Left forelimb (tissue), 1 donor: Measurements from ENCODE around the gene COA8.
A peak's percentile ranks its signal among the peaks of the same experiment; 100 is the strongest.

Experiments used
- DNase-seq: peaks from one replicate; pipeline ENCODE4 v3.0.0-alpha.2; 2018; ENCODE audit warnings: low spot score

COA8 gene

GRCh38 chr14:103548463-103549351 is 14.1 kb upstream of the COA8 start:
- no peak for DNase-seq

DNA sequence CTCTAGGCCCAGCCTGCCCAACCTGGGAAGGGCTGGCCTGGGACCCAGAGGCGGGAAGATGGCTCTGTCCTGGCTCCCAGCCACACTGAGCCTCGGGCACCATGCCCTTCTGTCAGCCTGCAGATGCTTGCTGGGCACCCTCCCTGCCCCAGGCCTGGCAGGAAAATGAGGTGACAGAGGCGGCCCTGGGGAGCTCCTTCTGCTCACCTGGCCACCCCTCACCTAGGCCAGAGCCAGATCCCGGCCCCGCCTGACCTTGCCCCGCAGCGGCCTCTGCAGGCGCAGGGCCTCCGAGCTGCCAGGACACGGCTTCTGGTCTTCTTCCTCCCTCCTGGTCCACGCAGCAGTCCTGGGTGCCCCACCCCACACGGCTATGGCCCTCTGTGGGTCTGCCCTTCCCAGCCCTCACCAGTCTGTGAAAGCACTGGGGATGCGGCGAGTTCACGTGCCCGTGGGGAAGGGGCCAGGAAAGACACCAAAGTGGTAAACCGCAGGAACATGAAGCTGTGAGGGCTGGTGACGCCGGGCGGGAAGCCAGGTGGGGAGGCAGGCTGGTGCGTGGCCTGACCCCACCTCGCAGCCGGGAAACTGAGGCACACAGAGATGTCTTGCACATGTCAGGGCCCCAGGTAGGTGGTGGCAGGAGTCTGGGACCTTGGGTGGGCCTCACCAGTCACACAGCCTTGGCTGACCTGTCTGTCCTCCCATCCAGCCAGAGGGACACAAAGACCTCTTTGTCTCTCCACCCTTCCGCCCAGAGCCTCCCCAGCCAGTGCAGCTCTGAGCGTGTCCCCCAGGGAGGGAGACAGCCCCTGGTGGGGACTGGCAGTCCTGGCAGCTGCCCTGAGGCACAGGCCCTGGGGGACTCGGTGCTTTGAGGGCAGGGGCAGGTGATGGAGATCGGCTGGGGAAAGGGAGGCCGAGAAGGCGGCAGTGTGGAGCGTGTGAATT is 13.1 kb upstream of the COA8 start:
- DNase-seq: peak; percentile 66

- DNase-seq: peak; percentile 66
Measured at GRCh38 chr14:103550451-103551337, 12.1 kb upstream of the COA8 start.

DNA sequence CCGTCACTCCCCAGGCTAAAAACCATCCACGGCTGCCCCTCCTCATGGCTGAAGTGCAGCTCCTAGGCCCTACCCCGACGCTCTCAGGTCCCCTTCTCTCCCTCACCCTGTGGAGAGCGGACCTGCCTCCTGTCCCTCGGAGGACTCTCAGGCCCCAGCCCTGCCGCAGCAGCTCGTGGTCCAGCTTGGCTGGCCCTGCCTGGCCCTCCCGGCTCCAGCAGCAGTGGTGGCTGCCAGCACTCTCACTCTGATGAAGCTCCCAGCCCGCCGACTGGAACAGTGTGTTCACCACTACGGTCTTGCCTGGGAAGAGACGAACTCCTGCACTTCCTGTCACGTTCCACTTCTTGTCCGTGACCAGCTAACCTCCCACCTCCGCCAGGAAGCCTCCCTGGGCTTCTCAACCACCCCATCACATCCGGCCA is 11.4 kb upstream of the COA8 start:
- peak; percentile 64 for DNase-seq

DNA sequence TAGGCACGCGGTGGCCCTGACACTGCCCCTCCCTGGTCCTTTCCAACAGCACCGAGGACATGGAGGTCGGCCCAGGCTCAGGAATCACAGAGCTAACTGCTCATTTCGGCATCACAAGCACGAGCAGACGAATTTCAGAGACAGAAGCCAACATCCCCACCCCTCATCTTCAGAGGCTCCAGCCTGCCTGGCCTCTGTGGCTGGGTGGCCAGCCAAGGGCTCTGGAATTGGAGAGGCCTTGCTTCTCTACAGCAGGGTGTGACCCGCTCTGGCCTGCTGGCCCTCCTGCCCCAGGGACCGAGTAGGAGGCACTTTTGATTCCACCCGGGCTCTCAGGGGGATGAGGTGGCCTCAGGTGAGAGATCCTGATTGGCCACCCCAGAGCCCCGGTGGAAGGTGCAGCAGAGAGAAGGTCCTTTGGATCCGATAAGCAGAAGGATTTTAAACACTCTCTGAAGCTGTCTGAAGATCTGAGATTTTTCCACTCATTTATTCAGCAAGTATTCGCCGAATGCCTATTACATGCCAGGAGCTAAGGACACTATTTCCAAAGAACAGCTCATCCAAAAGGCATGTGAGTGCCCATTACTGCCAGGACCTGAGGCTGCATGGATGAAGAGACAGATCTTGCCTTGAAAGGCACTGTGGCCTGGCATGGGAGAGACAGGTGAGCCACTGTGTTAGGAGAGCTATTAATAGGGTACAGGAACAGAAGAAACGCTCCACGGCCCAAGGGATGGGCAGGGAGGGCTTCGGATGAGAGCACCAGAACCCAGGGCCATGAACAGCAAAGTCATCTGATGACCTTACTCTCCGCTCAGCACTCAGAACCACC is 10.5 kb upstream of the COA8 start:
- DNase-seq: peak; percentile 75

- no peak for DNase-seq
Measured at GRCh38 chr14:103552846-103553210, 9.9 kb upstream of the COA8 start.

DNA sequence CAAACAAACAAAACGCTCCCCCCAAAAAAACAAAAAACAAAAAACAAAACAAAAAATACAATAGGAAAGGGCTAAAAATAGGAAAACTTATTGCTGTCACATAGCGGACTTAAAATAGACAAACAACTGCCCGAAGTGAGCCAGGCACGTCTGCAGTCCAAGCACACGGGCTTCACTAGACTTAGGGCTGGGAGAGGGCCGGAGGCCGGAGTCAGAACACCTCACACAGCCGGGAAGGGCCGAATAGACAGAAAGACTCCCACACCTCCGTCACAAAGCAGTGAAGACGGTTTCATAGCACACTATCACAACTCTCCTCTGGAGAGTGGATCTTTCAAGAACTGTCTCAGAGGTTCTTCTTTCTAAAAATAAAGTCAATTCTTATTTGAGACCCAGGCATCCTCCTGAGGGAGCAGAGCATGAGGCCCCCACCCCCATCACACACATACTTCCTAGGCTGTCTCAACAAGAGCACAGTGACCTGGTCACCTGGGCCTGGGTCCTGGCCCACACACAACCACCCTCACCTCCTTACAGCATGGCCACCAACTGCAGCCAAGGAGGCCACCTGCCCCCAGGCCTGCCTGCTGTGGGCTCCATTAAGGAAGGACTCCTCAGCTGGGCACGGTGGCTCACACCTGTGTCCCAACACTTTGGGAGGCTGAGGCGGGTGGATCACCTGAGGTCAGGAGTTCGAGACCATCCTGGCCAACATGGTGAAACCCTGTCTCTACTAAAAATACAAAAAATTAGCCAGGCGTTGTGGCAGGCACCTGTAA is 7.0 kb upstream of the COA8 start:
- no peak for DNase-seq

DNA sequence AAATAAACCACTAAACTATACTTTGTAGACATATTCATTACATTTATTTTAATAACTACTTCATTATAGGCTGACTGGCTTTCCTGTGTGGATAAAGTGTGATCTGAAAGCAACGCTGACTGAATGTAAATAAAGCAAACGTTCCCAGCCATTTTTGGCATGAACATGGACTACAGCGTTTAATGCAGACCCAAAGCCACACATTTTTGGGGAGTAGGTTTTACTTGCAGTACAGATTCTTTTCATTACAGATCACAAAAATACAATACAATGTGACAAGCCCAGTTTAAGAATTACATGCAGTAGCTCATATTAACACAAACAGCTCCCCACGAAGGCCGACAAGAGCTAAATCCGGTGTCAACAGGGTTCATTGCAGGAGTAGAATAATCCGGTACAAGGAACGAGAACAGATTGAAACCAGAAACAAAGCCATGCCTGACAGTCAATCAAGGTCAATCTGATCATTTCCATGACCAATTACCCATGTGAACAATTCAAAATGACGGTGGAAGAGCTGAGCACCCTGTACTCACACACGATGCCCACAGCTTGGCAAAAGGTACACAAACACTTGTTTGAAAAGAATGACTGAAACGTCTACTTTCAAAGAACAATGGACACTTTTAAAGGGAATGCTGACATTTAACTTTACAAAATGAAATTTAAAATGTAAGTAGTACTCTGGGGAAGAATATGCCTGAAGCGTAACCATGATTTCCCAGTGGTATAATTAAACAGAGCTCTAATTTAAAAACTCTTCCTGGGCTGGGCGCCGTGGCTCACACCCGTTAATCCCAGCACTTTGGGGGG is 5.6 kb upstream of the COA8 start:
- DNase-seq: no peak

DNA sequence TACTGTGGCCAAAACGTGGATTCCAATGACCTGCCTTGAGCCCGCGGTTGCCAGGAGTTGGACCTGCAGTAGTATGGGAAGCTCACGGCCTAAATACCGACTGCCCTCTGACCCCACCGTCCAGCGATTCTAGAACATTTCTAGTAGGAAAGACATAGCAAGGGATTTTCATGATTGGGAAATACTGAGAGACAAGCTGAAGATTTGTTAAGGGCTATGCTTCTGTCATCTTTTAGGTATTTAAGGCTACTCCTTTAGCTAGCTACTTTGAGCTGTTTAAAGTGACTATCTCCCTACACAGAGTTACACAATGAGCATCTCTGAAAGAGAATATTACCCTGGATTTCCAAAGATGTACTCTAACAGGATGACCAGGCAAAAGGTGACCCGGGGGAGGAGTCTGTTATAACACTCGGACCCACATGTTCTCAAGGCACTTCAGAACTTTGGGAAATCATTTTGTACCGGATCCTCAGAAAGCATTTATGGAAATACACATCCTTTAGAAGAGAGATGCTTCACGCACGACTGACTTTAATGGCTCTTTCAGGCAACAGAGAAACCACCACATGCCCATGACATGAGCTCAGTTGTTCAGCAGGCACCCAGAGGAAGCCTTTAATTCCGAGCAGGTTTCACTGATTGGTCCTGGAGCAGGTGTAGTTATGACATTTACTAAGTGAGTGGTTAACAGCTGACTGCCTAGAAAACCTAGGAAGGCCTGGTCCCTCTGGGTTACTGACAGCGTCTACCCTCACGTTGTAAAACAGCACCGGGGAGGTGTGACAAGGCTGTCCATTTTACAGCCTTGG is 4.5 kb upstream of the COA8 start:
- no peak for DNase-seq

DNA sequence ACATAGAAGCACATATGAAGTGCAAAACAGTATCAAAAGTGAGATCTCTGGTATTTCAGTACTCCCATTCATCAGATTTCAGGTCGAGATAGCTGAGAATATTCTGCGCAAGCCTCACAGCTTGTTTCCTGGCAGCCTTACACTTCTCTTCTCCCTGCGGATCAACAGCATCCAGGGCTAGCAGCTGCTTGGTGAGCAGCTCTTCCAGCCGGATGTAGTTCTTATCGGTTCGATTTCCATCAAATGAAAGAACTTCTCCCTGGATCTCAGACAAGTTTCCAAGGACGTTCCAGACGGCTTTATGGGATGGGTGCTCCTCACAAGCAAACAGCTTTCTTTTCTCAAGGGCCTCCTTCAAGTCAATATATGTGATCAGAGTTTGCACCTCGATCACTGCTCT is 3.0 kb upstream of the COA8 start:
- no peak for DNase-seq

- no peak for DNase-seq
Measured at GRCh38 chr14:103560691-103561090, 2.1 kb upstream of the COA8 start.

DNA sequence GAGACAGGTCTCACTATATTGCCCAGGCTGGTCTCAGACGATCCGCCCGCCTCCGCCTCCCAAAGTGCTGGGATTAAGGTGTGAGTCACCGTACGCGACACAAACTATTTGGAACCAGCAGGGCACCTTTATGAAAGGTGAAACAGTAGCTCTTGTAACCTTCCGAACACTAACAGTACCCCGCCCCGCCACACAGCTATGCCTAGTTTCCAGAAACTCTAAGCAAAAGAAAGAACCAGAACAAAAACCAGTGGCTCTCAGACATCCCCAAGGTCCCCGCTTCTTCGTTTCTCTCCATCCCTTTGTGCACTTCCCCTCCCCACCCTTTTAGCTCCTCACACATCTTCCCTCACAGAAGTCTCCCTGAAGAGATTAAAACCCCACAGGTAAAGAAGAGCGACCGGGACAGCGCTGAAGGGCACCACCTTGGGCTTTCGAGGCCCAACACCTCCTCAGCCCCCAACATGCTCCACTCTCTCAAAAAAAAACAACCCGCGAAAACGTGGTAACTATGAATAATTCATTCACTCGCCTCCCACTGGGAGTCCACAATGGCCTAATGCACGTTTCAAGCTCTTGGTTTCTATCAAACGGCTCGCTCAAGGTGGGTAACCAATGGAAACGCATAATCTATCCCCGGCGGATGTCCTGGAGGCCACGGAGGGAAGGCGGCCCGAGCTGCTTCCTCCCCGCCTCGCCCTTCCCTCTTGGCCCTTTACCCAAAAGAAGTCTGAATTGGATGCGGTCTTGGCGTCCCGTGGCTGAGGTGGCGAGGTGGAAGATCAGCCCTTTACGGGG is 1.2 kb upstream of the COA8 start:
- DNase-seq: no peak

- no peak for DNase-seq
Measured at GRCh38 chr14:103562179-103562428, 656 bp upstream of the COA8 start.

GRCh38 chr14:103563226-103563620 is 463 bp downstream of the COA8 start:
- DNase-seq: no peak

DNA sequence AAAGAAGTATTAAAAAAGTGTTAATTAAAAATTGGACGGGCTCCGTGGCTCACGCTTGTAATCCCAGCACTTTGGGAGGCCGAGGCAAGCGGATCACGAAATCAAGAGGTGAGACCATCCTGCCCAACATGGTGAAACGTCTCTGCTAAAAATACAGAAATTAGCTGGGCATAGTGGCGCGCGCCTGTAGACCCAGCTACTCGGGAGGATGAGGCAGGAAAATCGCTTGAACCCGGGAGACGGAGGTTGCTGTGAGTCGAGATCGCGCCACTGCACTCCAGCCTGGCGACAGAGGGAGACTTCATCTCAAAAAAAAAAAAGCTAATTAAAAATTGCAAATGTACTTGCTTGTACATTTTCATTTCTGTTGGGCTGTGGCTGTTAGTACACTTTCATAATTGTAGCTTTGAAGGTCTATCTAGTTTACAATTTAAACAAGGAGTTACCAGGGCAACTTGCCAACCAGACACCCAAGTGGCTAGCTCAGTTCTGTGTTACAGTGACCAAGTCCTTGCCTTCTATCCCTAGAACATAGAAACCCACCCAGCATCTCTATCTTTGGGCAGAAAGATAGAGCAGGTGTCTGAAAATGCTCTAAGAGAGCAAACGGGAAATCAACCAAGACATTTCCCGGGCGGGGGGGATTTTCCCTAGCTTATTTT is 1.2 kb downstream of the COA8 start:
- DNase-seq: no peak

- DNase-seq: no peak
Measured at GRCh38 chr14:103568952-103569351, 6.2 kb downstream of the COA8 start.

DNA sequence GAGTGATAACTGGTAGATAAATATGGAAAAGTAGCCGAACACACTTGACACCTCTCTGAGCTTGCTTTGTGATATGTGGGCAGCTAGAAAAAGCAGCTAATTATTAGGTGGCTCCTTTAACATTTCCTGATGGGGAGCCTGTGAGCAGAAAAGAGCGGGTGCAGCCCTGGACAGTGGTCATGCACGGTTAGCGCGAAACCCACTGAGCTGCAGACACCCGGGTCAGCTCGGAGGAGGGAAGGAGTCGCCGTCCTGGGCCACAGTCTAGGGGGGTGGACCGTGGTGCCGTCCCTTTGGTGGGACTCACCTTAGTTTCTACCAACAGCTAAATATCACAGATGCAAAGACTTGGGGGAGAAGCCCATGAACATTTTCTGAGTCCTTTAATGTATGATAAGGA is 6.6 kb downstream of the COA8 start:
- no peak for DNase-seq
